H9 (cell line): ENCODE results near the gene LHFPL6. TPM values are rescaled to one million over a fixed set of nuclear protein-coding genes. Genes with fewer than 3 reads are reported as not detected.

Experiments used
- DNase-seq: peaks from one replicate; pipeline ENCODE4 v3.0.0-alpha.2; 2017
- H2AFZ ChIP-seq: one replicate; pipeline ENCODE4 v1.6.1; 2013; ENCODE audit warnings: mild to moderate bottlenecking, low read length, control low read depth, moderate library complexity
- H2AK5ac ChIP-seq: 2 replicates; pipeline ENCODE4 v1.6.1; 2013; ENCODE audit warnings: low read length, control low read depth, mixed read lengths; ENCODE audit not compliant: insufficient read length
- H2BK120ac ChIP-seq: one replicate; pipeline ENCODE4 v1.6.1; 2013; ENCODE audit warnings: low read depth, mild to moderate bottlenecking, low read length, control low read depth, inconsistent platforms; ENCODE audit not compliant: poor library complexity, severe bottlenecking
- H2BK12ac ChIP-seq: 2 replicates; pipeline ENCODE4 v1.6.1; 2013; ENCODE audit warnings: low read length, control low read depth, mixed read lengths, low read depth; ENCODE audit not compliant: insufficient read length
- H2BK15ac ChIP-seq: 2 replicates; pipeline ENCODE4 v1.6.1; 2013; ENCODE audit warnings: low read depth, low read length, control low read depth
- H2BK20ac ChIP-seq: one replicate; pipeline ENCODE4 v1.6.1; 2013; ENCODE audit warnings: low read depth, mild to moderate bottlenecking, low read length, control low read depth, inconsistent platforms; ENCODE audit not compliant: poor library complexity, severe bottlenecking
- H2BK5ac ChIP-seq: 2 replicates; pipeline ENCODE4 v1.6.1; 2013; ENCODE audit warnings: low read length, control low read depth, mixed read lengths; ENCODE audit not compliant: insufficient read length
- H3K14ac ChIP-seq: 2 replicates; pipeline ENCODE4 v1.6.1; 2013; ENCODE audit warnings: low read length, control low read depth; ENCODE audit not compliant: insufficient read depth
- H3K18ac ChIP-seq: 2 replicates; pipeline ENCODE4 v1.6.1; 2013; ENCODE audit warnings: low read depth, mild to moderate bottlenecking, mixed read lengths, low read length, control low read depth; ENCODE audit not compliant: insufficient read length
- H3K23ac ChIP-seq: 2 replicates; pipeline ENCODE4 v1.6.1; 2013; ENCODE audit warnings: low read length, control low read depth, mixed read lengths, low read depth; ENCODE audit not compliant: insufficient read length
- H3K23me2 ChIP-seq: 2 replicates; pipeline ENCODE4 v1.6.1; 2013; ENCODE audit warnings: low read depth, mild to moderate bottlenecking, mixed read lengths, low read length, control low read depth; ENCODE audit not compliant: insufficient read length, poor library complexity, severe bottlenecking
- H3K27ac ChIP-seq: 2 replicates; pipeline ENCODE4 v1.5.1; 2013; ENCODE audit warnings: low read length, control low read depth, mixed read lengths, low read depth; ENCODE audit not compliant: insufficient read length
- H3K27me3 ChIP-seq: 2 replicates; pipeline ENCODE4 v1.6.1; 2013; ENCODE audit warnings: low read length, control low read depth, inconsistent platforms; ENCODE audit not compliant: insufficient read depth
- H3K4ac ChIP-seq: 2 replicates; pipeline ENCODE4 v1.6.1; 2013; ENCODE audit warnings: low read depth, mild to moderate bottlenecking, control low read depth, inconsistent platforms, low read length, moderate library complexity
- H3K4me1 ChIP-seq: 2 replicates; pipeline ENCODE4 v1.6.1; 2013; ENCODE audit warnings: low read length, control low read depth, inconsistent platforms; ENCODE audit not compliant: insufficient read depth
- H3K4me2 ChIP-seq: 2 replicates; pipeline ENCODE4 v1.6.1; 2013; ENCODE audit warnings: low read length, control low read depth, mixed read lengths; ENCODE audit not compliant: insufficient read length, insufficient read depth
- H3K56ac ChIP-seq: 2 replicates; pipeline ENCODE4 v1.6.1; 2013; ENCODE audit warnings: low read depth, mild to moderate bottlenecking, mixed read lengths, low read length, control low read depth; ENCODE audit not compliant: insufficient read length
- H3K79me1 ChIP-seq: 2 replicates; pipeline ENCODE4 v1.6.1; 2013; ENCODE audit warnings: low read depth, mild to moderate bottlenecking, moderate library complexity, low read length, control low read depth, inconsistent platforms; ENCODE audit not compliant: insufficient read depth, poor library complexity, severe bottlenecking
- H3K79me2 ChIP-seq: 2 replicates; pipeline ENCODE4 v1.6.1; 2013; ENCODE audit warnings: low read length, control low read depth, inconsistent platforms; ENCODE audit not compliant: insufficient read depth
- H3K9ac ChIP-seq: 2 replicates; pipeline ENCODE4 v1.6.1; 2013; ENCODE audit warnings: low read length, control low read depth, mixed read lengths; ENCODE audit not compliant: insufficient read length; ENCODE audit errors: extremely low read depth
- H3K9me3 ChIP-seq: one replicate; pipeline ENCODE4 v1.6.1; 2013; ENCODE audit warnings: low read depth, low read length, inconsistent platforms; ENCODE audit not compliant: control insufficient read depth
- H3T11ph ChIP-seq: one replicate; pipeline ENCODE4 v1.6.1; 2013; ENCODE audit warnings: mild to moderate bottlenecking, low read length, control low read depth, inconsistent platforms
- H4K20me1 ChIP-seq: one replicate; pipeline ENCODE4 v1.6.1; 2013; ENCODE audit not compliant: control insufficient read depth, insufficient read length, insufficient read depth
- H4K5ac ChIP-seq: 2 replicates; pipeline ENCODE4 v1.6.1; 2013; ENCODE audit warnings: low read depth, mild to moderate bottlenecking, mixed read lengths, low read length, control low read depth; ENCODE audit not compliant: insufficient read length
- H4K8ac ChIP-seq: replicated peaks from 2 replicates; pipeline ENCODE4 v1.6.1; 2013; ENCODE audit warnings: low read length, control low read depth, mixed read lengths, low read depth; ENCODE audit not compliant: insufficient read length
- H4K91ac ChIP-seq: 2 replicates; pipeline ENCODE4 v1.6.1; 2013; ENCODE audit warnings: low read depth, mild to moderate bottlenecking, moderate library complexity, mixed read lengths, low read length, control low read depth; ENCODE audit not compliant: insufficient read length
- H3K27ac Mint-ChIP-seq, 3 experiments: 2 replicates in 2 of 3; 3 replicates in 1 of 3; pipeline ENCODE4 v1.8.0; 2020 to 2021; ENCODE audit warnings: mixed read lengths in 3 of 3, mild to moderate bottlenecking in 1 of 3, moderate library complexity in 1 of 3
- H3K27me3 Mint-ChIP-seq: 2 replicates; pipeline ENCODE4 v1.8.0; 2021; ENCODE audit warnings: low read depth, mild to moderate bottlenecking, moderate library complexity, mixed read lengths
- H3K36me3 Mint-ChIP-seq, 3 experiments: 2 replicates in 2 of 3; 3 replicates in 1 of 3; pipeline ENCODE4 v1.8.0; 2020 to 2021; ENCODE audit warnings: low read depth in 3 of 3, mixed read lengths in 3 of 3; ENCODE audit not compliant: insufficient read depth in 1 of 3
- H3K4me1 Mint-ChIP-seq, 2 experiments: 2 replicates each; pipeline ENCODE4 v1.8.0; 2020; ENCODE audit warnings: mixed read lengths in 2 of 2
- H3K4me3 Mint-ChIP-seq, 2 experiments: 2 replicates in 1 of 2; 3 replicates in 1 of 2; pipeline ENCODE4 v1.8.0; 2020 to 2021; ENCODE audit warnings: mild to moderate bottlenecking in 2 of 2, mixed read lengths in 2 of 2, moderate library complexity in 1 of 2
- H3K9me3 Mint-ChIP-seq, 2 experiments: 2 replicates in 1 of 2; 3 replicates in 1 of 2; pipeline ENCODE4 v1.8.0; 2020; ENCODE audit warnings: mild to moderate bottlenecking in 2 of 2, mixed read lengths in 2 of 2, moderate library complexity in 1 of 2
- WGBS: extraction: QIAGEN DNeasy Blood & Tissue Kit; methylation state at CpG from one replicate; pipeline ENCODE4 v1.1.7; 2013; ENCODE audit warnings: missing lambda C conversion rate, low lambda C conversion rate, mixed read lengths; ENCODE audit not compliant: insufficient read length; ENCODE audit errors: extremely low coverage; 5-methylcytosine and 5-hydroxymethylcytosine counted together
- total RNA-seq: library from RNA; stranded (reverse); gene quantifications from 2 replicates; pipeline ENCODE4 v1.2.1, GENCODE V29; 2021
- TF ChIP-seq, protein P1 (sequence below): fragments of 200-600 bp; sonication (generic); conservative IDR thresholded peaks from 3 replicates; pipeline ENCODE4 v1.8.0; 2021; ENCODE audit warnings: antibody characterized with exemption, mild to moderate bottlenecking

Gene LHFPL6
- total RNA-seq, 1 experiment from 2014 or later, result 3.5 TPM

DNA sequence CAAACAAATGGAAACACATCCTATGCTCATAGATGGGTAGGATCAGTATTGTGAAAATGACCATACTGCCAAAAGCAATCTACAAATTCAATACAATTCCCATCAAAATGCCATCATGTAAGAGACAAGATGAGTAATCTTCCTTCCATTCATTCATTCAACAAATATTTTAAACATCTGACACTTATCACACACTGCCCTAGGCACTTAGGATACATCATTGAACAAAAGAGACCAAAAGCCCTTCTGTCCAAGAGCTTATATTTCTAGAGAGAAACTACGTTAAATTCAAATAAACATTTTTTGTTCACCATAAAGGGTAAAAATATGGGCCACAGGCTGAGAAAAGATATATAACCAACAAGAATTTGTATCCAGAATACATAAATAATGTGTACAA lies 20.5 kb upstream of the LHFPL6 start:
- no peak overlapping the region for H2AFZ ChIP-seq
- H3K27me3 Mint-ChIP-seq, result peaks cover 9% of the 10 kb centered on the region
- no peak overlapping the region for H2BK120ac ChIP-seq
- no peak overlapping the region for H3K9ac ChIP-seq
- no peaks in the 10 kb centered on the region for H3K79me2 ChIP-seq
- no peak overlapping the region for H4K91ac ChIP-seq
- no peaks in the 10 kb centered on the region for H3K9me3 ChIP-seq
- H3K14ac ChIP-seq, result no peak overlapping the region
- H3T11ph ChIP-seq, result no peak overlapping the region
- no peak overlapping the region for H3K4ac ChIP-seq
- H3K23ac ChIP-seq, result no peak overlapping the region
- no peaks in the 10 kb centered on the region for H3K4me1 ChIP-seq
- no peak overlapping the region for H3K27ac Mint-ChIP-seq
- H3K9me3 Mint-ChIP-seq, result no peaks in the 10 kb centered on the region; a peak in 1 of 5 replicates
- no peak for DNase-seq
- H3K4me3 Mint-ChIP-seq, result no peak overlapping the region
- H2BK5ac ChIP-seq, result no peak overlapping the region
- no peaks in the 10 kb centered on the region for H3K36me3 Mint-ChIP-seq
- H3K4me1 Mint-ChIP-seq, result no peaks in the 10 kb centered on the region
- no peak overlapping the region for H3K56ac ChIP-seq
- no peaks in the 10 kb centered on the region for H4K20me1 ChIP-seq
- no peak overlapping the region for H4K8ac ChIP-seq
- H3K27ac ChIP-seq, result no peak overlapping the region
- H2BK12ac ChIP-seq, result no peak overlapping the region
- no peak overlapping the region for H4K5ac ChIP-seq
- no CpG with 5 or more reads among the region's 1 CpG for WGBS
- no peak overlapping the region for H3K4me2 ChIP-seq
- H3K79me1 ChIP-seq, result no peaks in the 10 kb centered on the region
- TF ChIP-seq, protein P1, sequence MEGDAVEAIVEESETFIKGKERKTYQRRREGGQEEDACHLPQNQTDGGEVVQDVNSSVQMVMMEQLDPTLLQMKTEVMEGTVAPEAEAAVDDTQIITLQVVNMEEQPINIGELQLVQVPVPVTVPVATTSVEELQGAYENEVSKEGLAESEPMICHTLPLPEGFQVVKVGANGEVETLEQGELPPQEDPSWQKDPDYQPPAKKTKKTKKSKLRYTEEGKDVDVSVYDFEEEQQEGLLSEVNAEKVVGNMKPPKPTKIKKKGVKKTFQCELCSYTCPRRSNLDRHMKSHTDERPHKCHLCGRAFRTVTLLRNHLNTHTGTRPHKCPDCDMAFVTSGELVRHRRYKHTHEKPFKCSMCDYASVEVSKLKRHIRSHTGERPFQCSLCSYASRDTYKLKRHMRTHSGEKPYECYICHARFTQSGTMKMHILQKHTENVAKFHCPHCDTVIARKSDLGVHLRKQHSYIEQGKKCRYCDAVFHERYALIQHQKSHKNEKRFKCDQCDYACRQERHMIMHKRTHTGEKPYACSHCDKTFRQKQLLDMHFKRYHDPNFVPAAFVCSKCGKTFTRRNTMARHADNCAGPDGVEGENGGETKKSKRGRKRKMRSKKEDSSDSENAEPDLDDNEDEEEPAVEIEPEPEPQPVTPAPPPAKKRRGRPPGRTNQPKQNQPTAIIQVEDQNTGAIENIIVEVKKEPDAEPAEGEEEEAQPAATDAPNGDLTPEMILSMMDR, result no peak
- H3K18ac ChIP-seq, result no peak overlapping the region
- H2AK5ac ChIP-seq, result no peak overlapping the region
- no peak overlapping the region for H2BK15ac ChIP-seq
- H3K27me3 ChIP-seq, result no peaks in the 10 kb centered on the region
- H2BK20ac ChIP-seq, result no peak overlapping the region
- H3K23me2 ChIP-seq, result no peaks in the 10 kb centered on the region
